Fibroblast of lung (primary cell): ENCODE measurements around the gene SPEM1.

Source experiments
- EZH2 ChIP-seq: IDR thresholded peaks from 2 replicates; pipeline ENCODE4 v1.5.1; 2012; ENCODE audit warnings: low read length, control low read depth, mild to moderate bottlenecking; ENCODE audit errors: missing control alignments
- TF ChIP-seq, protein P1 (sequence below), 2 donors: IDR thresholded peaks in 1 of 2; conservative IDR thresholded peaks in 1 of 2; 1 replicate in 1 of 2; 2 replicates in 1 of 2; pipeline ENCODE4 v1.5.1; 2011 to 2012; ENCODE audit warnings: low read length in 2 of 2, control low read depth in 1 of 2, inconsistent platforms in 1 of 2, low read depth in 1 of 2, mild to moderate bottlenecking in 1 of 2

- TF ChIP-seq, protein P1, sequence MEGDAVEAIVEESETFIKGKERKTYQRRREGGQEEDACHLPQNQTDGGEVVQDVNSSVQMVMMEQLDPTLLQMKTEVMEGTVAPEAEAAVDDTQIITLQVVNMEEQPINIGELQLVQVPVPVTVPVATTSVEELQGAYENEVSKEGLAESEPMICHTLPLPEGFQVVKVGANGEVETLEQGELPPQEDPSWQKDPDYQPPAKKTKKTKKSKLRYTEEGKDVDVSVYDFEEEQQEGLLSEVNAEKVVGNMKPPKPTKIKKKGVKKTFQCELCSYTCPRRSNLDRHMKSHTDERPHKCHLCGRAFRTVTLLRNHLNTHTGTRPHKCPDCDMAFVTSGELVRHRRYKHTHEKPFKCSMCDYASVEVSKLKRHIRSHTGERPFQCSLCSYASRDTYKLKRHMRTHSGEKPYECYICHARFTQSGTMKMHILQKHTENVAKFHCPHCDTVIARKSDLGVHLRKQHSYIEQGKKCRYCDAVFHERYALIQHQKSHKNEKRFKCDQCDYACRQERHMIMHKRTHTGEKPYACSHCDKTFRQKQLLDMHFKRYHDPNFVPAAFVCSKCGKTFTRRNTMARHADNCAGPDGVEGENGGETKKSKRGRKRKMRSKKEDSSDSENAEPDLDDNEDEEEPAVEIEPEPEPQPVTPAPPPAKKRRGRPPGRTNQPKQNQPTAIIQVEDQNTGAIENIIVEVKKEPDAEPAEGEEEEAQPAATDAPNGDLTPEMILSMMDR (conservative IDR thresholded peaks at IDR 0.05 in 1 of 2, IDR thresholded peaks at IDR 0.05 in 1 of 2; ENCODE audit: low read depth in 1 of 2, low read length in 2 of 2): no peak
- TF ChIP-seq EZH2: no peak
Observed at GRCh38 chr17:7409716-7410115, 10.4 kb upstream of the SPEM1 start.
